HG02678 (cell line): Measurements from ENCODE around the gene HAGH.
A peak's percentile ranks its signal among the peaks of the same experiment; 100 is the strongest.

Source experiments
- ATAC-seq: cut with Tn5 transposase; IDR thresholded peaks from one replicate; pipeline ENCODE4 v1.9.1; 2021; ENCODE audit warnings: mild to moderate bottlenecking, moderate library complexity; ENCODE audit not compliant: unreplicated experiment

Gene HAGH

GRCh38 chr16:1775846-1776671, 50.6 kb downstream of the HAGH start:
- ATAC-seq: no peak

GRCh38 chr16:1775006-1775845, 51.4 kb downstream of the HAGH start:
- ATAC-seq: no peak

- ATAC-seq: no peak
Measured at GRCh38 chr16:1774448-1774780, 52.2 kb downstream of the HAGH start.

- ATAC-seq: no peak
Measured at GRCh38 chr16:1773703-1774447, 52.8 kb downstream of the HAGH start.

- ATAC-seq: peak; percentile 56
Measured at GRCh38 chr16:1772908-1773702, 53.5 kb downstream of the HAGH start, which contains the start of gene MRPS34. Gene MRPS34, minus strand, starts transcription at chr16:1773134. Its CDS starts 15 bp downstream, at chr16:1773119.

GRCh38 chr16:1772362-1772907, 54.2 kb downstream of the HAGH start, which contains the start of gene EME2:
Gene EME2, plus strand, starts transcription at chr16:1772810. Its CDS starts 418 bp downstream, at chr16:1773228.
- ATAC-seq: peak; percentile 14

- ATAC-seq: no peak
Measured at GRCh38 chr16:1771864-1772361, 54.7 kb downstream of the HAGH start.

GRCh38 chr16:1771188-1771863, 55.3 kb downstream of the HAGH start, which contains the start of gene NME3:
Gene NME3, minus strand, starts transcription at chr16:1771543. Its CDS starts 9 bp downstream, at chr16:1771534.
- ATAC-seq: no peak

- no peak for ATAC-seq
Measured at GRCh38 chr16:1770328-1771187, 56.1 kb downstream of the HAGH start.

GRCh38 chr16:1769402-1770300, 57.0 kb downstream of the HAGH start:
- ATAC-seq: no peak

GRCh38 chr16:1768767-1769401, 57.7 kb downstream of the HAGH start:
- no peak for ATAC-seq

GRCh38 chr16:1768061-1768766, 58.4 kb downstream of the HAGH start:
- ATAC-seq: no peak

GRCh38 chr16:1767116-1767994, 59.3 kb downstream of the HAGH start:
- no peak for ATAC-seq

GRCh38 chr16:1766701-1767100, 59.9 kb downstream of the HAGH start:
- ATAC-seq: no peak

- ATAC-seq: no peak
Measured at GRCh38 chr16:1766231-1766630, 60.4 kb downstream of the HAGH start.
